SK-N-SH (cell line): ENCODE measurements around the gene CCDC88B. TPM values are rescaled to one million over a fixed set of nuclear protein-coding genes. Genes with fewer than 3 reads are reported as not detected.

Experiments
- CTCF ChIA-PET: fragments of 300-600, 350-600 bp; formaldehyde crosslinking; extraction: SDS; loops from one replicate; lab custom pipeline; 2021; lab: Yijun Ruan, JAX
- POLR2A ChIA-PET: fragments of 350-600 bp; sonication (Branson Sonifier 250); formaldehyde crosslinking; extraction: SDS; loops from one replicate; lab custom pipeline; 2020; ENCODE audit warnings: antibody characterized with exemption, inconsistent platforms; lab: Yijun Ruan, JAX
- DNase-seq: peaks from one replicate; pipeline ENCODE4 v3.0.0; 2012
- H2AFZ ChIP-seq: fragments of 200-600 bp; sonication (generic); 2 replicates; pipeline ENCODE4 v1.8.1; 2016; ENCODE audit warnings: antibody characterized with exemption, mild to moderate bottlenecking, low read depth
- H3F3A ChIP-seq: fragments of 200-600 bp; sonication (generic); replicated peaks from 2 replicates; pipeline ENCODE3; 2016; ENCODE audit warnings: antibody characterized with exemption, mild to moderate bottlenecking; ENCODE audit not compliant: insufficient read depth
- H3K27ac ChIP-seq, 2 experiments: fragments of 200-500 bp in 1 of 2; fragments of 200-600 bp in 1 of 2; sonication (Bioruptor generic) in 1 of 2; sonication (generic), shearing (Covaris generic) in 1 of 2; 2 replicates each; pipeline versions ENCODE4 v1.5.1 to v1.6.1; 2014 to 2016; ENCODE audit warnings: low read depth in 2 of 2, inconsistent platforms in 1 of 2, low read length in 1 of 2, mild to moderate bottlenecking in 1 of 2, mixed read lengths in 1 of 2
- H3K27me3 ChIP-seq: fragments of 200-600 bp; sonication (generic), shearing (Covaris generic); 2 replicates; pipeline ENCODE4 v1.6.1; 2016; ENCODE audit warnings: mixed run types; ENCODE audit not compliant: insufficient read depth
- H3K36me3 ChIP-seq, 2 experiments: fragments of 200-500 bp in 1 of 2; fragments of 200-600 bp in 1 of 2; sonication (Bioruptor generic) in 1 of 2; sonication (generic) in 1 of 2; replicated peaks in 1 of 2; 2 replicates each; pipeline versions ENCODE3 to v1.5.1; 2014 to 2016; ENCODE audit warnings: low read length in 1 of 2, mild to moderate bottlenecking in 1 of 2; ENCODE audit not compliant: insufficient read depth in 2 of 2, control insufficient read depth in 1 of 2
- H3K4me1 ChIP-seq, 2 experiments: fragments of 200-500 bp in 1 of 2; fragments of 200-600 bp in 1 of 2; sonication (Bioruptor generic) in 1 of 2; sonication (generic), shearing (Covaris generic) in 1 of 2; 2 replicates each; pipeline versions ENCODE4 v1.5.1 to v1.6.1; 2014 to 2016; ENCODE audit warnings: low read depth in 1 of 2, low read length in 1 of 2, mixed run types in 1 of 2; ENCODE audit not compliant: insufficient read depth in 2 of 2, control insufficient read depth in 1 of 2
- H3K4me2 ChIP-seq: fragments of 200-600 bp; sonication (generic), shearing (Covaris generic); 2 replicates; pipeline ENCODE4 v1.6.1; 2017; ENCODE audit warnings: mixed run types
- H3K4me3 ChIP-seq, 2 experiments: fragments of 200-500 bp in 1 of 2; fragments of 200-600 bp in 1 of 2; sonication (Bioruptor generic) in 1 of 2; sonication (generic), shearing (Covaris generic) in 1 of 2; 2 replicates each; pipeline versions ENCODE4 v1.5.1 to v1.8.1; 2014 to 2016; ENCODE audit warnings: low read depth in 2 of 2, inconsistent platforms in 1 of 2, low read length in 1 of 2, mild to moderate bottlenecking in 1 of 2, mixed read lengths in 1 of 2, moderate library complexity in 1 of 2
- H3K79me2 ChIP-seq: fragments of 200-600 bp; sonication (generic); 2 replicates; pipeline ENCODE4 v1.8.1; 2017; ENCODE audit warnings: mild to moderate bottlenecking; ENCODE audit not compliant: insufficient read depth
- H3K9ac ChIP-seq: fragments of 200-600 bp; sonication (generic); 2 replicates; pipeline ENCODE4 v1.6.1; 2017; ENCODE audit warnings: mixed run types
- H3K9me2 ChIP-seq: fragments of 200-600 bp; sonication (generic); 2 replicates; pipeline ENCODE4 v1.6.1; 2017; ENCODE audit warnings: mixed run types
- H3K9me3 ChIP-seq: fragments of 200-600 bp; sonication (generic); 2 replicates; pipeline ENCODE4 v1.6.1; 2017; ENCODE audit warnings: mixed run types, mild to moderate bottlenecking, moderate library complexity
- H4K20me1 ChIP-seq: fragments of 200-600 bp; sonication (generic); 2 replicates; pipeline ENCODE4 v1.6.1; 2017; ENCODE audit warnings: mild to moderate bottlenecking, mixed run types; ENCODE audit not compliant: insufficient read depth
- ELF1 ChIP-seq: IDR thresholded peaks from 2 replicates; pipeline ENCODE4 v1.4.0; 2012
- GABPA ChIP-seq: IDR thresholded peaks from 2 replicates; pipeline ENCODE4 v1.4.0; 2012; ENCODE audit warnings: low read depth, mild to moderate bottlenecking
- RAD21 ChIP-seq: IDR thresholded peaks from 2 replicates; pipeline ENCODE4 v1.6.1; 2012; ENCODE audit warnings: mild to moderate bottlenecking, low read length
- RXRA ChIP-seq: IDR thresholded peaks from 2 replicates; pipeline ENCODE4 v1.4.0; 2012; ENCODE audit warnings: low read depth, mild to moderate bottlenecking, borderline replicate concordance
- TAF1 ChIP-seq: IDR thresholded peaks from 2 replicates; pipeline ENCODE4 v1.6.1; 2012; ENCODE audit warnings: low read depth, mild to moderate bottlenecking, low read length, moderate library complexity, borderline replicate concordance
- WGBS: methylation state at CpG from one replicate; pipeline ENCODE4 v1.1.6; 2017; ENCODE audit warnings: low lambda C conversion rate; 5-methylcytosine and 5-hydroxymethylcytosine counted together
- polyA plus RNA-seq, 3 experiments: library from polyadenylated mRNA; depleted of rRNA; stranded (reverse); fragments of >200 nt; gene quantifications; 2 replicates each; pipeline ENCODE4 v1.2.3, GENCODE V29; 2012
- TF ChIP-seq, protein P1 (sequence below): fragments of 150-350 bp; IDR thresholded peaks from 2 replicates; pipeline ENCODE4 v1.6.1; 2016; ENCODE audit warnings: mild to moderate bottlenecking, low read depth, low read length
- TF ChIP-seq, protein P2 (sequence below): IDR thresholded peaks from 2 replicates; pipeline ENCODE4 v1.4.0; 2012; ENCODE audit warnings: low read depth, borderline replicate concordance

The CCDC88B gene
- polyA plus RNA-seq, 1 of the 3 experiments (the other 2 are of a cell fraction), result 3.4 TPM

DNA sequence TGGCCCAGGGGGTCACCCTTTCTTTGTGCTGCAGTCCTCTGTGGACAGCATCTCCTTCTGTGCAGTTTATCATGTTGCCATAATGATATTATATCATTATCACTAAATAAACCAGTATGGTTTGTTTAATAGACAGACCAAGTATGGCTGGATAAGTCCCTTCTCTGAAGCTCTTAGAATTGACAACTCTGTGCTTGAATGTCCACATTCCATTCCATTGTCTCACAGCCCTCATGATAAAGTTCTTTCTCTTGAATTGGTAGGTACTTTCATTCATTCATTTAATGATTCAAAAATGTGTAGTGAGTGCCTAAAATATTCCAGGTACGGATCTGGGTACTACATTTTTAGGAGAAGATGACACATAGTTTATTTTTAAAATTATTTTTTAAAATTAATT is 26.7 kb downstream of the CCDC88B start:
- Histone ChIP-seq H3K4me3 (no peak overlapping the region), H3K36me3 (peaks cover 25 to 51% of the 10 kb centered on the region in 2 experiments), H4K20me1 (no peaks in the 10 kb centered on the region), H3K27ac (no peak overlapping the region), H3K79me2 (0 out of 2 replicates have a peak, but pooled peaks cover 4% of the 10 kb centered on the region), H3K4me2 (no peak overlapping the region), H2AFZ (no peak overlapping the region), H3F3A (peaks cover 4% of the 10 kb centered on the region), H3K9ac (no peak overlapping the region), H3K9me2 (no peaks in the 10 kb centered on the region), H3K4me1 (peaks cover 0 to 2% of the 10 kb centered on the region in 2 experiments; a peak in 1 of 4 replicates), H3K9me3 (no peaks in the 10 kb centered on the region), H3K27me3 (no peaks in the 10 kb centered on the region)
- TF ChIP-seq TAF1 (no peak), RXRA (no peak), GABPA (no peak), RAD21 (no peak)
- TF ChIP-seq, protein P1, sequence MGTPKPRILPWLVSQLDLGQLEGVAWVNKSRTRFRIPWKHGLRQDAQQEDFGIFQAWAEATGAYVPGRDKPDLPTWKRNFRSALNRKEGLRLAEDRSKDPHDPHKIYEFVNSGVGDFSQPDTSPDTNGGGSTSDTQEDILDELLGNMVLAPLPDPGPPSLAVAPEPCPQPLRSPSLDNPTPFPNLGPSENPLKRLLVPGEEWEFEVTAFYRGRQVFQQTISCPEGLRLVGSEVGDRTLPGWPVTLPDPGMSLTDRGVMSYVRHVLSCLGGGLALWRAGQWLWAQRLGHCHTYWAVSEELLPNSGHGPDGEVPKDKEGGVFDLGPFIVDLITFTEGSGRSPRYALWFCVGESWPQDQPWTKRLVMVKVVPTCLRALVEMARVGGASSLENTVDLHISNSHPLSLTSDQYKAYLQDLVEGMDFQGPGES, result no peak
- DNase-seq, result no peak
- ChIA-PET CTCF (no interaction called here), POLR2A (no interaction called here)
- 94% methylated on average over 1 of the region's 1 CpG for WGBS

DNA sequence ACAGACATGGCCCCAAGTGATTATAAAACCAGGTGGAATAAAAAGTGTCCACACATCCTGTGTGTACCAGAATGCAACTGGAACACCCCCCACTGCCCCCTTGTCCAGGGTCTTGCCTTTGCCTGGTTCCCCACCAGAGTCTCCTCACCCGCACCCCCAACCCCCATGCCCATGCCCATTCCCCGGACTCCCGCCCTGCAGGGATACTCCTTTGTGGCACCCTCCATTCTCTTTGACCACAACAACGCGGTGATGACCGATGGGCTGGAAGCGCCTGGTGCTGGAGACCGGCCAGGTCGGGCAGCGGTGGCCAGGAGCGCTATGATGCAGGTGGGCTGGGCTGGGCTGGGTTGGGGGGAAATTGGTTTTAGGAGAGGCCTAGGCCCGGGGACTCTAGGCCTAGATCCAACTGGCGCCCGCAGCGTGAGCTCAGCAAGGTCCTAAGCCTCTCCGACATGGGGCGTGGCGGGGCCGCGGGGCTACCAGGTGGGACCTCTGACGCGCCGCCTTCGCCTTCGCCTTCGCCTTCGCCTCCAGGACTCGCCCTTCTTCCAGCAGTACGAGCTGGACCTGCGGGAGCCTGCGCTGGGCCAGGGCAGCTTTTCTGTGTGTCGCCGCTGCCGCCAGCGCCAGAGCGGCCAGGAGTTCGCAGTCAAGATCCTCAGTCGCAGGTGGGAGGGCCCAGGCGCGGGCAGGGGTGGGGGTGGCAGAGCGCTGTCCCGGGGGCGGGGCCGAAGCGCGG is 28.1 kb downstream of the CCDC88B start:
- H3K79me2 ChIP-seq, result no peaks in the 10 kb centered on the region
- no peak overlapping the region for H2AFZ ChIP-seq

More for the DNA sequence above, 28.1 kb downstream of the CCDC88B start:
- Histone ChIP-seq H3K4me3 (no peak overlapping the region), H3K9me2 (no peaks in the 10 kb centered on the region), H3K9me3 (no peaks in the 10 kb centered on the region), H3F3A (peaks cover 10% of the 10 kb centered on the region), H4K20me1 (no peaks in the 10 kb centered on the region), H3K4me2 (no peak overlapping the region), H3K4me1 (peaks cover 0 to 11% of the 10 kb centered on the region in 2 experiments; a peak in 1 of 4 replicates), H3K27ac (no peak overlapping the region), H3K27me3 (no peaks in the 10 kb centered on the region), H3K9ac (no peak overlapping the region), H3K36me3 (peaks cover 15 to 42% of the 10 kb centered on the region in 2 experiments)
- TF ChIP-seq ELF1, result no peak
- TF ChIP-seq, protein P2, sequence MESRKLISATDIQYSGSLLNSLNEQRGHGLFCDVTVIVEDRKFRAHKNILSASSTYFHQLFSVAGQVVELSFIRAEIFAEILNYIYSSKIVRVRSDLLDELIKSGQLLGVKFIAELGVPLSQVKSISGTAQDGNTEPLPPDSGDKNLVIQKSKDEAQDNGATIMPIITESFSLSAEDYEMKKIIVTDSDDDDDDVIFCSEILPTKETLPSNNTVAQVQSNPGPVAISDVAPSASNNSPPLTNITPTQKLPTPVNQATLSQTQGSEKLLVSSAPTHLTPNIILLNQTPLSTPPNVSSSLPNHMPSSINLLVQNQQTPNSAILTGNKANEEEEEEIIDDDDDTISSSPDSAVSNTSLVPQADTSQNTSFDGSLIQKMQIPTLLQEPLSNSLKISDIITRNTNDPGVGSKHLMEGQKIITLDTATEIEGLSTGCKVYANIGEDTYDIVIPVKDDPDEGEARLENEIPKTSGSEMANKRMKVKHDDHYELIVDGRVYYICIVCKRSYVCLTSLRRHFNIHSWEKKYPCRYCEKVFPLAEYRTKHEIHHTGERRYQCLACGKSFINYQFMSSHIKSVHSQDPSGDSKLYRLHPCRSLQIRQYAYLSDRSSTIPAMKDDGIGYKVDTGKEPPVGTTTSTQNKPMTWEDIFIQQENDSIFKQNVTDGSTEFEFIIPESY, result no peak
- ChIA-PET CTCF (interaction anchor here (1.0 kb wide), 1 partner anchor 13 kb away, joined by 3 read pairs; no protein-coding TSS in a partner anchor), POLR2A (no interaction called here)
- no peak for DNase-seq
- 96% methylated on average over 30 of the region's 46 CpGs for WGBS
